ENCODE results near the gene TSPAN11.

GRCh38 chr12:30925607-30926242 is 823 bp upstream of the TSPAN11 start:
- TF ChIP-seq, protein P1, sequence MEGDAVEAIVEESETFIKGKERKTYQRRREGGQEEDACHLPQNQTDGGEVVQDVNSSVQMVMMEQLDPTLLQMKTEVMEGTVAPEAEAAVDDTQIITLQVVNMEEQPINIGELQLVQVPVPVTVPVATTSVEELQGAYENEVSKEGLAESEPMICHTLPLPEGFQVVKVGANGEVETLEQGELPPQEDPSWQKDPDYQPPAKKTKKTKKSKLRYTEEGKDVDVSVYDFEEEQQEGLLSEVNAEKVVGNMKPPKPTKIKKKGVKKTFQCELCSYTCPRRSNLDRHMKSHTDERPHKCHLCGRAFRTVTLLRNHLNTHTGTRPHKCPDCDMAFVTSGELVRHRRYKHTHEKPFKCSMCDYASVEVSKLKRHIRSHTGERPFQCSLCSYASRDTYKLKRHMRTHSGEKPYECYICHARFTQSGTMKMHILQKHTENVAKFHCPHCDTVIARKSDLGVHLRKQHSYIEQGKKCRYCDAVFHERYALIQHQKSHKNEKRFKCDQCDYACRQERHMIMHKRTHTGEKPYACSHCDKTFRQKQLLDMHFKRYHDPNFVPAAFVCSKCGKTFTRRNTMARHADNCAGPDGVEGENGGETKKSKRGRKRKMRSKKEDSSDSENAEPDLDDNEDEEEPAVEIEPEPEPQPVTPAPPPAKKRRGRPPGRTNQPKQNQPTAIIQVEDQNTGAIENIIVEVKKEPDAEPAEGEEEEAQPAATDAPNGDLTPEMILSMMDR (IDR thresholded peaks at IDR 0.05; ENCODE audit: extremely low read depth in 1 of 2, insufficient read depth in 1 of 2, low read depth in 1 of 2, low read length in 2 of 2), result no peak
- TF ChIP-seq GATA2 (IDR thresholded peaks at IDR 0.05; ENCODE audit: insufficient read depth, insufficient read length, low read depth, low read length) (no peak), POLR2AphosphoS5 (IDR thresholded peaks at IDR 0.05; ENCODE audit: insufficient read depth, low read depth, low read length) (no peak)
